Neuronal stem cell (in vitro differentiated cells): ENCODE results near the gene RNF149.

Experiments
- DNase-seq: peaks from one replicate; pipeline ENCODE4 v3.0.0-alpha.2; 2013; ENCODE audit warnings: low spot score
- H2AFZ ChIP-seq: one replicate; pipeline ENCODE4 v1.6.1; 2013; ENCODE audit warnings: mild to moderate bottlenecking, low read length, inconsistent platforms
- H2AK5ac ChIP-seq: 2 replicates; pipeline ENCODE4 v1.6.1; 2013; ENCODE audit warnings: low read depth, mild to moderate bottlenecking, inconsistent platforms, low read length, moderate library complexity, mixed read lengths
- H2BK120ac ChIP-seq: 2 replicates; pipeline ENCODE4 v1.6.1; 2013; ENCODE audit warnings: low read depth, mild to moderate bottlenecking, inconsistent platforms, low read length, moderate library complexity, mixed read lengths
- H2BK12ac ChIP-seq: one replicate; pipeline ENCODE4 v1.6.1; 2013; ENCODE audit warnings: low read length, inconsistent platforms
- H2BK15ac ChIP-seq: 2 replicates; pipeline ENCODE4 v1.6.1; 2013; ENCODE audit warnings: mild to moderate bottlenecking, low read length, inconsistent platforms, mixed read lengths
- H2BK5ac ChIP-seq: one replicate; pipeline ENCODE4 v1.6.1; 2013; ENCODE audit warnings: inconsistent platforms, mild to moderate bottlenecking, low read length, moderate library complexity
- H3K14ac ChIP-seq: one replicate; pipeline ENCODE4 v1.6.1; 2013; ENCODE audit warnings: low read length, inconsistent platforms
- H3K18ac ChIP-seq: 2 replicates; pipeline ENCODE4 v1.6.1; 2013; ENCODE audit warnings: low read length, inconsistent platforms
- H3K23ac ChIP-seq: 2 replicates; pipeline ENCODE4 v1.6.1; 2013; ENCODE audit warnings: low read depth, mild to moderate bottlenecking, mixed read lengths, low read length, inconsistent platforms; ENCODE audit not compliant: poor library complexity
- H3K27ac ChIP-seq: replicated peaks from 3 replicates; pipeline ENCODE4 v1.5.1; 2013; ENCODE audit warnings: low read length, inconsistent platforms
- H3K27me3 ChIP-seq, 3 experiments: 2 replicates each; pipeline ENCODE4 v1.6.1; 2013; ENCODE audit warnings: low read length in 3 of 3, mild to moderate bottlenecking in 2 of 3, inconsistent platforms in 1 of 3, low read depth in 1 of 3, mixed read lengths in 1 of 3, moderate library complexity in 1 of 3; ENCODE audit not compliant: control insufficient read depth in 3 of 3, insufficient read depth in 3 of 3
- H3K36me3 ChIP-seq, 2 donors: replicated peaks in 1 of 2; 2 replicates each; pipeline ENCODE4 v1.6.1; 2013; ENCODE audit warnings: low read length in 2 of 2; ENCODE audit not compliant: control insufficient read depth in 2 of 2, insufficient read depth in 2 of 2
- H3K4ac ChIP-seq: 2 replicates; pipeline ENCODE4 v1.6.1; 2013; ENCODE audit warnings: inconsistent platforms, mild to moderate bottlenecking, low read length, moderate library complexity
- H3K4me1 ChIP-seq, 2 donors: 1 replicate in 1 of 2; 2 replicates in 1 of 2; pipeline ENCODE4 v1.6.1; 2013; ENCODE audit warnings: low read length in 2 of 2, low read depth in 1 of 2; ENCODE audit not compliant: control insufficient read depth in 2 of 2, insufficient read depth in 1 of 2
- H3K4me2 ChIP-seq: one replicate; pipeline ENCODE4 v1.6.1; 2013; ENCODE audit warnings: mild to moderate bottlenecking, low read length, inconsistent platforms; ENCODE audit not compliant: insufficient read depth, poor library complexity, severe bottlenecking
- H3K4me3 ChIP-seq, 2 donors: 2 replicates each; pipeline ENCODE4 v1.5.1; 2013; ENCODE audit warnings: low read length in 2 of 2, mild to moderate bottlenecking in 2 of 2, inconsistent platforms in 1 of 2, moderate library complexity in 1 of 2
- H3K79me1 ChIP-seq: one replicate; pipeline ENCODE4 v1.6.1; 2013; ENCODE audit warnings: low read depth, mild to moderate bottlenecking, inconsistent platforms, low read length, moderate library complexity
- H3K9ac ChIP-seq: one replicate; pipeline ENCODE4 v1.6.1; 2013; ENCODE audit warnings: mild to moderate bottlenecking, low read depth, low read length, inconsistent platforms; ENCODE audit not compliant: poor library complexity
- H3K9me3 ChIP-seq, 2 donors: replicated peaks in 1 of 2; 2 replicates each; pipeline versions ENCODE3 to v1.6.1; 2013; ENCODE audit warnings: low read length in 2 of 2, mild to moderate bottlenecking in 2 of 2, inconsistent platforms in 1 of 2, low read depth in 1 of 2, mixed read lengths in 1 of 2, moderate library complexity in 1 of 2; ENCODE audit not compliant: control insufficient read depth in 2 of 2, insufficient read depth in 1 of 2
- H4K8ac ChIP-seq: one replicate; pipeline ENCODE4 v1.6.1; 2013; ENCODE audit warnings: low read depth, mild to moderate bottlenecking, inconsistent platforms, low read length, moderate library complexity
- H4K91ac ChIP-seq: one replicate; pipeline ENCODE4 v1.6.1; 2013; ENCODE audit warnings: low read length, low read depth, mild to moderate bottlenecking, inconsistent platforms; ENCODE audit not compliant: poor library complexity
- WGBS, 2 donors: extraction: QIAGEN DNeasy Blood & Tissue Kit; methylation state at CpG; one replicate each; pipeline ENCODE4 v1.1.7; 2013; ENCODE audit warnings: missing lambda C conversion rate in 2 of 2, mixed read lengths in 1 of 2; ENCODE audit not compliant: insufficient read length in 2 of 2, insufficient replicate concordance in 1 of 2; ENCODE audit errors: extremely low coverage in 2 of 2; 5-methylcytosine and 5-hydroxymethylcytosine counted together

RNF149 gene

GRCh38 chr2:101274142-101274541 lies 34.4 kb downstream of the RNF149 start:
- Histone ChIP-seq H2BK120ac (no peak overlapping the region), H3K14ac (no peak overlapping the region), H2BK5ac (no peak overlapping the region), H3K4ac (no peak overlapping the region), H2AFZ (no peak overlapping the region), H3K9ac (no peak overlapping the region), H2BK12ac (no peak overlapping the region), H3K4me3 (no peak overlapping the region), H3K4me2 (no peak overlapping the region), H4K91ac (no peak overlapping the region), H3K23ac (no peak overlapping the region), H3K4me1 (no peaks in the 10 kb centered on the region), H3K36me3 (peaks cover 18 to 81% of the 10 kb centered on the region in 2 donors), H2AK5ac (no peak overlapping the region), H3K27me3 (no peaks in the 10 kb centered on the region), H3K9me3 (no peaks in the 10 kb centered on the region), H2BK15ac (no peak overlapping the region), H3K79me1 (no peaks in the 10 kb centered on the region), H3K18ac (no peak overlapping the region), H4K8ac (no peak overlapping the region), H3K27ac (no peak overlapping the region)
- no peak for DNase-seq
- no CpG with 5 or more reads among the region's 5 CpGs for WGBS, 2 donors

GRCh38 chr2:101273056-101273455 lies 35.4 kb downstream of the RNF149 start:
- no peak overlapping the region for H4K91ac ChIP-seq
- no peak overlapping the region for H2BK12ac ChIP-seq
- H3K4ac ChIP-seq = no peak overlapping the region
- H3K4me3 ChIP-seq = no peak overlapping the region
- H3K4me2 ChIP-seq = no peak overlapping the region
- no peak overlapping the region for H3K14ac ChIP-seq
- H4K8ac ChIP-seq = no peak overlapping the region
- no peak overlapping the region for H3K27ac ChIP-seq
- H2BK120ac ChIP-seq = no peak overlapping the region
- H3K79me1 ChIP-seq = no peaks in the 10 kb centered on the region
- H3K9ac ChIP-seq = no peak overlapping the region
- H3K23ac ChIP-seq = no peak overlapping the region
- no peak overlapping the region for H2AK5ac ChIP-seq
- H3K4me1 ChIP-seq = no peaks in the 10 kb centered on the region
- DNase-seq = no peak
- no peak overlapping the region for H2AFZ ChIP-seq
- WGBS, 2 donors = no CpG with 5 or more reads among the region's 8 CpGs
- no peaks in the 10 kb centered on the region for H3K9me3 ChIP-seq
- no peaks in the 10 kb centered on the region for H3K27me3 ChIP-seq
- no peak overlapping the region for H2BK15ac ChIP-seq
- H3K36me3 ChIP-seq = peaks cover 18 to 82% of the 10 kb centered on the region in 2 donors
- no peak overlapping the region for H3K18ac ChIP-seq
- no peak overlapping the region for H2BK5ac ChIP-seq

- no peak for DNase-seq
- no peak overlapping the region for H2BK120ac ChIP-seq
- no peak overlapping the region for H3K4me2 ChIP-seq
- H3K18ac ChIP-seq = no peak overlapping the region
- no peak overlapping the region for H2AK5ac ChIP-seq
- no peak overlapping the region for H3K9ac ChIP-seq
- H3K4me3 ChIP-seq = no peak overlapping the region
- no peak overlapping the region for H2BK15ac ChIP-seq
- no peak overlapping the region for H2BK5ac ChIP-seq
- no peak overlapping the region for H3K4ac ChIP-seq
- H3K27ac ChIP-seq = no peak overlapping the region
- H2BK12ac ChIP-seq = no peak overlapping the region
- H3K79me1 ChIP-seq = no peaks in the 10 kb centered on the region
- no peaks in the 10 kb centered on the region for H3K4me1 ChIP-seq
- peaks cover 19 to 86% of the 10 kb centered on the region in 2 donors for H3K36me3 ChIP-seq
- no peak overlapping the region for H4K91ac ChIP-seq
- no CpG with 5 or more reads among the region's 3 CpGs for WGBS, 2 donors
- H3K27me3 ChIP-seq = no peaks in the 10 kb centered on the region
- no peaks in the 10 kb centered on the region for H3K9me3 ChIP-seq
- no peak overlapping the region for H3K14ac ChIP-seq
- H2AFZ ChIP-seq = no peak overlapping the region
- no peak overlapping the region for H4K8ac ChIP-seq
- no peak overlapping the region for H3K23ac ChIP-seq
Observed at GRCh38 chr2:101272045-101272784, 36.3 kb downstream of the RNF149 start.

- DNase-seq = no peak
- Histone ChIP-seq H3K4ac (no peak overlapping the region), H2BK5ac (no peak overlapping the region), H2BK15ac (no peak overlapping the region), H3K4me1 (no peaks in the 10 kb centered on the region), H2BK12ac (no peak overlapping the region), H2AK5ac (no peak overlapping the region), H3K14ac (no peak overlapping the region), H3K4me3 (no peak overlapping the region), H3K9me3 (no peaks in the 10 kb centered on the region), H3K18ac (no peak overlapping the region), H4K91ac (no peak overlapping the region), H4K8ac (no peak overlapping the region), H3K23ac (no peak overlapping the region), H3K9ac (no peak overlapping the region), H3K4me2 (no peak overlapping the region), H3K79me1 (no peaks in the 10 kb centered on the region), H3K36me3 (peaks cover 19 to 90% of the 10 kb centered on the region in 2 donors), H3K27ac (no peak overlapping the region), H2BK120ac (no peak overlapping the region), H3K27me3 (no peaks in the 10 kb centered on the region), H2AFZ (no peak overlapping the region)
- no CpG with 5 or more reads among the region's 8 CpGs for WGBS, 2 donors
Observed at GRCh38 chr2:101270700-101271259, 37.7 kb downstream of the RNF149 start.
